Measurements from ENCODE around the gene LEPR. TPM values are rescaled to one million over a fixed set of nuclear protein-coding genes. Genes with fewer than 3 reads are reported as not detected.

The LEPR gene
- total RNA-seq, 1 experiment from 2014 or later = 5.3 TPM

- TF ChIP-seq AFF4 (CRISPR knock-in tag; IDR thresholded peaks at IDR 0.05; ENCODE audit: borderline replicate concordance) = no peak
- TF ChIP-seq CTCF (IDR thresholded peaks at IDR 0.05) = no peak
- TF ChIP-seq IRF1 (CRISPR knock-in tag; IDR thresholded peaks at IDR 0.05) = no peak
- TF ChIP-seq ZNF532 (CRISPR knock-in tag; IDR thresholded peaks at IDR 0.05; ENCODE audit: borderline replicate concordance) = no peak
- no peak for TF ChIP-seq RORB (CRISPR knock-in tag; IDR thresholded peaks at IDR 0.05)
- no peak for TF ChIP-seq ZNF416 (CRISPR knock-in tag; IDR thresholded peaks at IDR 0.05)
- no peak for TF ChIP-seq MXD4 (CRISPR knock-in tag; IDR thresholded peaks at IDR 0.05; ENCODE audit: borderline replicate concordance)
These were observed 27.1 kb upstream of the LEPR start (continued) for GRCh38 chr1:65393347-65393746.

GRCh38 chr1:65393928-65394327 lies 26.5 kb upstream of the LEPR start:
- ChIA-PET POLR2A (no interaction called here), CTCF (interaction anchor here (0.9 kb wide), 1 partner anchor 37 kb away, joined by 3 read pairs; no protein-coding TSS in a partner anchor)
- TF ChIP-seq ZNF425 (CRISPR knock-in tag; conservative IDR thresholded peaks at IDR 0.05) (no peak), RELA (CRISPR knock-in tag; IDR thresholded peaks at IDR 0.05; ENCODE audit: borderline replicate concordance) (no peak), ARID4B (CRISPR knock-in tag; IDR thresholded peaks at IDR 0.05; ENCODE audit: borderline replicate concordance) (no peak), USF2 (CRISPR knock-in tag; IDR thresholded peaks at IDR 0.05) (no peak), ZNF263 (CRISPR knock-in tag; IDR thresholded peaks at IDR 0.05; ENCODE audit: low read depth) (no peak), KAT7 (CRISPR knock-in tag; IDR thresholded peaks at IDR 0.05; ENCODE audit: borderline replicate concordance) (no peak), ERG (CRISPR knock-in tag; IDR thresholded peaks at IDR 0.05) (no peak), GABPB1 (CRISPR knock-in tag; IDR thresholded peaks at IDR 0.05) (no peak)

More at GRCh38 chr1:65393928-65394327, 26.5 kb upstream of the LEPR start:
- H3K36me3 Mint-ChIP-seq = no peaks in the 10 kb centered on the region
- no peaks in the 10 kb centered on the region for H3K27me3 Mint-ChIP-seq (ENCODE audit: low read depth)
- ATAC-seq = no peak
- H3K27ac Mint-ChIP-seq = no peak overlapping the region
- peaks cover 11% of the 10 kb centered on the region for H3K4me1 Mint-ChIP-seq
- no peak for DNase-seq (ENCODE audit: low spot score)
- H3K9me3 Mint-ChIP-seq = no peaks in the 10 kb centered on the region
- no peak overlapping the region for H3K4me3 Mint-ChIP-seq

Measured in WTC11 (cell line).